Endothelial cell (in vitro differentiated cells): ENCODE results near the gene CCN6. TPM values are rescaled to one million over a fixed set of nuclear protein-coding genes. Genes with fewer than 3 reads are reported as not detected.

Experiments
- DNase-seq: peaks from one replicate; pipeline ENCODE4 v3.0.0; 2021; ENCODE audit warnings: low spot score
- H3K27ac Mint-ChIP-seq: one replicate; pipeline ENCODE4 v1.8.0; 2021; ENCODE audit warnings: mixed read lengths, inconsistent platforms; ENCODE audit not compliant: unreplicated experiment
- H3K27me3 Mint-ChIP-seq: one replicate; pipeline ENCODE4 v1.8.0; 2021; ENCODE audit warnings: mild to moderate bottlenecking, moderate library complexity, mixed read lengths, inconsistent platforms; ENCODE audit not compliant: unreplicated experiment
- H3K36me3 Mint-ChIP-seq: one replicate; pipeline ENCODE4 v1.8.0; 2021; ENCODE audit warnings: mild to moderate bottlenecking, low read depth, mixed read lengths, inconsistent platforms; ENCODE audit not compliant: unreplicated experiment
- H3K4me1 Mint-ChIP-seq: one replicate; pipeline ENCODE4 v1.8.0; 2021; ENCODE audit warnings: mild to moderate bottlenecking, mixed read lengths, inconsistent platforms; ENCODE audit not compliant: unreplicated experiment
- H3K4me3 Mint-ChIP-seq: one replicate; pipeline ENCODE4 v1.8.0; 2021; ENCODE audit warnings: mild to moderate bottlenecking, mixed read lengths, inconsistent platforms; ENCODE audit not compliant: unreplicated experiment
- H3K9me3 Mint-ChIP-seq: one replicate; pipeline ENCODE4 v1.8.0; 2021; ENCODE audit warnings: mixed read lengths, inconsistent platforms; ENCODE audit not compliant: unreplicated experiment
- total RNA-seq: library from RNA; stranded (reverse); fragmentation: NEBNext Ultra II Directional; extraction: Animal tissue kit (Norgen Biotek cat#: 25700); gene quantifications from one replicate; pipeline ENCODE4 v1.2.1, GENCODE V29; 2021; ENCODE audit not compliant: unreplicated experiment
- TF ChIP-seq, protein P1 (sequence below): fragments of 200-600 bp; sonication (generic); IDR thresholded peaks from one replicate; pipeline ENCODE4 v1.5.0; 2021; ENCODE audit warnings: antibody characterized with exemption; ENCODE audit not compliant: unreplicated experiment

Gene CCN6
- total RNA-seq, 1 donor from 2014 or later: not detected

DNA sequence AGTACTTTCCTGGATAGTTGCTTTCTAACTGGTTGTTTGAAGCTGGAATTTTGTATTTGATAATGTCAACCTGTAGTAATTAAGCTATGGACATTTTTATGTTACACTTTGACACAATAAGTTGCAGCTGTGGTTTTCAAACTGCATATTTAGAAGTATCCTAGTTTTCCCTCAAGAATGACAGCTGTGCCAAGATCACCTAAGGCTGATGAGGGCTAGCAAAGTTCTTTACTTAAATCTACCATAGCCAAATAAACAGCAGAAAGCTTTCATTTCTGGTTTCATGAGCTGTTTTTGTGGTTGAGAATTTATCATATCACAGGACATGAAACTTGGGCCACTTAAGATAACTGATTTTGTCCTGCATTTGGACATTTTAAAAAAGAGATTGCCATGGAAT lies 64.1 kb downstream of the CCN6 start:
- Mint-ChIP-seq H3K4me3 (no peak overlapping the region), H3K27ac (no peak overlapping the region)

More for the DNA sequence above, 64.1 kb downstream of the CCN6 start:
- TF ChIP-seq, protein P1, sequence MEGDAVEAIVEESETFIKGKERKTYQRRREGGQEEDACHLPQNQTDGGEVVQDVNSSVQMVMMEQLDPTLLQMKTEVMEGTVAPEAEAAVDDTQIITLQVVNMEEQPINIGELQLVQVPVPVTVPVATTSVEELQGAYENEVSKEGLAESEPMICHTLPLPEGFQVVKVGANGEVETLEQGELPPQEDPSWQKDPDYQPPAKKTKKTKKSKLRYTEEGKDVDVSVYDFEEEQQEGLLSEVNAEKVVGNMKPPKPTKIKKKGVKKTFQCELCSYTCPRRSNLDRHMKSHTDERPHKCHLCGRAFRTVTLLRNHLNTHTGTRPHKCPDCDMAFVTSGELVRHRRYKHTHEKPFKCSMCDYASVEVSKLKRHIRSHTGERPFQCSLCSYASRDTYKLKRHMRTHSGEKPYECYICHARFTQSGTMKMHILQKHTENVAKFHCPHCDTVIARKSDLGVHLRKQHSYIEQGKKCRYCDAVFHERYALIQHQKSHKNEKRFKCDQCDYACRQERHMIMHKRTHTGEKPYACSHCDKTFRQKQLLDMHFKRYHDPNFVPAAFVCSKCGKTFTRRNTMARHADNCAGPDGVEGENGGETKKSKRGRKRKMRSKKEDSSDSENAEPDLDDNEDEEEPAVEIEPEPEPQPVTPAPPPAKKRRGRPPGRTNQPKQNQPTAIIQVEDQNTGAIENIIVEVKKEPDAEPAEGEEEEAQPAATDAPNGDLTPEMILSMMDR: no peak
- no peaks in the 10 kb centered on the region for H3K27me3 Mint-ChIP-seq
- peaks cover 5% of the 10 kb centered on the region for H3K4me1 Mint-ChIP-seq
- no peaks in the 10 kb centered on the region for H3K36me3 Mint-ChIP-seq
- no peak for DNase-seq
- H3K9me3 Mint-ChIP-seq: no peaks in the 10 kb centered on the region

Other genes with a start within 250 kb of the CCN6 start
- gene FYN, start 180.7 kb upstream of the CCN6 start, total RNA-seq: 474 TPM
- gene TUBE1, start 33.4 kb downstream of the CCN6 start, total RNA-seq: 13.7 TPM
- 20.9 TPM for gene FAM229B, start 33.5 kb downstream of the CCN6 start, total RNA-seq
- gene LAMA4, start 200.5 kb downstream of the CCN6 start, total RNA-seq: 23.9 TPM